ENCODE results near the gene MED13L. TPM values are rescaled to one million over a fixed set of nuclear protein-coding genes. Genes with fewer than 3 reads are reported as not detected.

Gene MED13L
- polyA plus RNA-seq, 1 donor (not counting 4 experiments of a cell fraction or from before 2014, with no cell fraction given), result 31.7 TPM

DNA sequence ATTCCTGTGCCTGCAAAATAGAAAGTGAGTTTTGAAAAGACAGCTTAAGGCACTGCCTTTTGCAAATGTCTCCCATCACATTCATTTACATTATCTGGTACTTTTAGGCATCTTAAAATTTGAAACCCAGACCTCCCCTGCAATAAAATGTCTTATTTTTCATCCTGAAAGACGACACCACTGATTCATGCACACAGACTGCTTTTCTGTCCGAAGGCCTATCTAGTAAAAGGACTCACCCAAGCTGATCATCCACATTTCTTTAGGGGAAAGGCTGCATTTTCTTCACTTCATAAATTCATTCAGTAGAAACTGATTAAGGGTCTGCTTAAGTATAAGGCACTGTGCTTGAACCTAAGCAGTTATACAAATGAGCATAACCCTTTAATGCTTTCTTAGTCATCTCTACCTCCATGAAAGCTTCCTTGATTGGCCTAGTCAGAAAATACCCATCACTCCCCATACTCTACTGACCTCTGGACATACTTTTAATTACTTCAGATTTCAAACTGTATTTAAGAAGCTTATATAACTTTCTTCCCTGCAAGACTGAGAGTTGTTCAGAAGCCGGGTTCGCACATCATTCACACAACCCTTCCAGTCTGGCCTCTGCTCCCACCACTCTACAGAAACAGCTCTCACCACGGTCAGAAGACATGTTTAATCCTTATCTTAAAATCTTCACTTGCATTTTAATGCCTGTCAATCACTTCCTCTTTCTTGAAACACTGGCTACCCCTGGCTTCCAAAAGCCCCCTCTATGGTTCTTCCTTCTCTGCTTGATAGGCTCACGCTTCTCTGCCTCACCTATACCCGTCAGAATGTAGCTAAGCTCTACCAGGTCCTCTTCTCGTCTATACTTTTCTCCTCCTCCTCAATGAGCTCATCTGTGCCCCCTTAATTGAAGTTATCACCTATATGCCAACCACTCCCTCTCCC is 288.6 kb downstream of the MED13L start:
- no peaks in the 10 kb centered on the region for H3K27me3 ChIP-seq (ENCODE audit: control insufficient read depth, extremely low read depth, insufficient read depth, low read length)
- TF ChIP-seq, protein P1, sequence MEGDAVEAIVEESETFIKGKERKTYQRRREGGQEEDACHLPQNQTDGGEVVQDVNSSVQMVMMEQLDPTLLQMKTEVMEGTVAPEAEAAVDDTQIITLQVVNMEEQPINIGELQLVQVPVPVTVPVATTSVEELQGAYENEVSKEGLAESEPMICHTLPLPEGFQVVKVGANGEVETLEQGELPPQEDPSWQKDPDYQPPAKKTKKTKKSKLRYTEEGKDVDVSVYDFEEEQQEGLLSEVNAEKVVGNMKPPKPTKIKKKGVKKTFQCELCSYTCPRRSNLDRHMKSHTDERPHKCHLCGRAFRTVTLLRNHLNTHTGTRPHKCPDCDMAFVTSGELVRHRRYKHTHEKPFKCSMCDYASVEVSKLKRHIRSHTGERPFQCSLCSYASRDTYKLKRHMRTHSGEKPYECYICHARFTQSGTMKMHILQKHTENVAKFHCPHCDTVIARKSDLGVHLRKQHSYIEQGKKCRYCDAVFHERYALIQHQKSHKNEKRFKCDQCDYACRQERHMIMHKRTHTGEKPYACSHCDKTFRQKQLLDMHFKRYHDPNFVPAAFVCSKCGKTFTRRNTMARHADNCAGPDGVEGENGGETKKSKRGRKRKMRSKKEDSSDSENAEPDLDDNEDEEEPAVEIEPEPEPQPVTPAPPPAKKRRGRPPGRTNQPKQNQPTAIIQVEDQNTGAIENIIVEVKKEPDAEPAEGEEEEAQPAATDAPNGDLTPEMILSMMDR (optimal IDR thresholded peaks at IDR 0.05 in 1 of 3, IDR thresholded peaks at IDR 0.05 in 1 of 3, conservative IDR thresholded peaks at IDR 0.05 in 1 of 3; ENCODE audit: extremely low read depth in 1 of 3, insufficient read depth in 2 of 3, low read length in 3 of 3), result no peak
- no peak for TF ChIP-seq EZH2 (IDR thresholded peaks at IDR 0.05; ENCODE audit: low read length)
- H3K9me3 ChIP-seq (ENCODE audit: control insufficient read depth, low read depth, low read length), result no peaks in the 10 kb centered on the region
- dilution Hi-C loops (cut with MboI; ENCODE audit: extremely low pct_ligation_motif_present, low sequenced_read_pairs), result no loop called here
- FAIRE-seq (no peak), DNase-seq (ENCODE audit: low read depth, low spot score) (no peak)
- no peak overlapping the region for H3K4me3 ChIP-seq (ENCODE audit: control insufficient read depth in 2 of 3, extremely low read depth in 1 of 3, insufficient read depth in 2 of 3, low read depth in 1 of 3, low read length in 3 of 3)
- peaks cover 21 to 32% of the 10 kb centered on the region in 2 experiments for H3K36me3 ChIP-seq (ENCODE audit: control insufficient read depth in 2 of 2, extremely low read depth in 1 of 2, insufficient read depth in 2 of 2, low read length in 2 of 2)
- no peak overlapping the region for H3K4me2 ChIP-seq (ENCODE audit: control insufficient read depth, extremely low read depth, insufficient read depth, low read depth, low read length)
- H3K9me1 ChIP-seq (ENCODE audit: control insufficient read depth, extremely low read depth, insufficient read depth, low read length), result no peaks in the 10 kb centered on the region
- no peak overlapping the region for H3K27ac ChIP-seq (ENCODE audit: control insufficient read depth, insufficient read depth, low read length)
- no peak overlapping the region for H3K9ac ChIP-seq (ENCODE audit: control insufficient read depth, extremely low read depth, insufficient read depth, low read length)
- peaks cover 4% of the 10 kb centered on the region for H4K20me1 ChIP-seq (ENCODE audit: control insufficient read depth, extremely low read depth, insufficient read depth, low read length)
- no peaks in the 10 kb centered on the region for H3K4me1 ChIP-seq (ENCODE audit: control insufficient read depth, extremely low read depth, insufficient read depth, low read length)
- H2AFZ ChIP-seq (ENCODE audit: control insufficient read depth, low read length), result no peak overlapping the region
- H3K79me2 ChIP-seq (ENCODE audit: control insufficient read depth, insufficient read depth, low read length), result peaks cover 5% of the 10 kb centered on the region

DNA sequence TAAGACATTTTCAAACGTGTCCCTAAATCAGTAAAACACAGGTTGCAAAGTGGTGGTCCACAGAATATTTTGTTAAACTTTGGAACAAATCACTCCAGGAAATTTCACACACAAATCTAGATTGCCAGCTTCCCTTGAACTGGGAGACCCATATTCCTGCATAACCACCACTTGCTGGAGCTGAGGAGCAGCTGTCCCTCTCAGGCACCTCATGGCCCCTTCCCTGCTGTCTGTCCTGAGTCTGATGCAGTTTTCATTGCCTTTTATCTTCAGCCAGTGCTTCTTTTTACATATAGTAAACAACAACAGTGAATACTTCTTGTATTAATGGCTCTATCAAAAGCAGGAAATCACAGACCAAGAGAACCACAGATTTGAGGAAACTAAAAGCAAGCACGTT is 289.3 kb downstream of the MED13L start:
- H4K20me1 ChIP-seq (ENCODE audit: control insufficient read depth, extremely low read depth, insufficient read depth, low read length), result peaks cover 4% of the 10 kb centered on the region
- H3K4me3 ChIP-seq (ENCODE audit: control insufficient read depth in 2 of 3, extremely low read depth in 1 of 3, insufficient read depth in 2 of 3, low read depth in 1 of 3, low read length in 3 of 3), result no peak overlapping the region
- FAIRE-seq, result no peak
- H3K9ac ChIP-seq (ENCODE audit: control insufficient read depth, extremely low read depth, insufficient read depth, low read length), result no peak overlapping the region
- no peak overlapping the region for H3K4me2 ChIP-seq (ENCODE audit: control insufficient read depth, extremely low read depth, insufficient read depth, low read depth, low read length)
- no peak overlapping the region for H2AFZ ChIP-seq (ENCODE audit: control insufficient read depth, low read length)
- H3K27me3 ChIP-seq (ENCODE audit: control insufficient read depth, extremely low read depth, insufficient read depth, low read length), result no peaks in the 10 kb centered on the region
- H3K36me3 ChIP-seq (ENCODE audit: control insufficient read depth in 2 of 2, extremely low read depth in 1 of 2, insufficient read depth in 2 of 2, low read length in 2 of 2), result peaks cover 17 to 34% of the 10 kb centered on the region in 2 experiments
- no peaks in the 10 kb centered on the region for H3K9me1 ChIP-seq (ENCODE audit: control insufficient read depth, extremely low read depth, insufficient read depth, low read length)
- no peaks in the 10 kb centered on the region for H3K4me1 ChIP-seq (ENCODE audit: control insufficient read depth, extremely low read depth, insufficient read depth, low read length)
- no peak for DNase-seq (ENCODE audit: low read depth, low spot score)
- H3K27ac ChIP-seq (ENCODE audit: control insufficient read depth, insufficient read depth, low read length), result no peak overlapping the region
- H3K9me3 ChIP-seq (ENCODE audit: control insufficient read depth, low read depth, low read length), result no peaks in the 10 kb centered on the region
- TF ChIP-seq, protein P1 (optimal IDR thresholded peaks at IDR 0.05 in 1 of 3, IDR thresholded peaks at IDR 0.05 in 1 of 3, conservative IDR thresholded peaks at IDR 0.05 in 1 of 3; ENCODE audit: extremely low read depth in 1 of 3, insufficient read depth in 2 of 3, low read length in 3 of 3), result no peak
- TF ChIP-seq EZH2 (IDR thresholded peaks at IDR 0.05; ENCODE audit: low read length), result no peak
- peaks cover 5% of the 10 kb centered on the region for H3K79me2 ChIP-seq (ENCODE audit: control insufficient read depth, insufficient read depth, low read length)
- dilution Hi-C loops (cut with MboI; ENCODE audit: extremely low pct_ligation_motif_present, low sequenced_read_pairs), result no loop called here

Measured in keratinocyte (primary cell).